Ishikawa (cell line): Measurements from ENCODE around the gene WBP11.

Experiments used
- CEBPB ChIP-seq: IDR thresholded peaks from 2 replicates; pipeline ENCODE4 v1.6.1; 2012
- EP300 ChIP-seq: IDR thresholded peaks from 2 replicates; pipeline ENCODE4 v1.6.1; 2012; ENCODE audit warnings: borderline replicate concordance
- FOXM1 ChIP-seq: IDR thresholded peaks from 2 replicates; pipeline ENCODE4 v1.6.1; 2012; ENCODE audit warnings: low read depth, borderline replicate concordance
- RAD21 ChIP-seq: IDR thresholded peaks from 2 replicates; pipeline ENCODE4 v1.6.1; 2012; ENCODE audit warnings: low read depth
- TAF1 ChIP-seq: IDR thresholded peaks from 2 replicates; pipeline ENCODE4 v1.6.1; 2012; ENCODE audit warnings: low read depth, mild to moderate bottlenecking

DNA sequence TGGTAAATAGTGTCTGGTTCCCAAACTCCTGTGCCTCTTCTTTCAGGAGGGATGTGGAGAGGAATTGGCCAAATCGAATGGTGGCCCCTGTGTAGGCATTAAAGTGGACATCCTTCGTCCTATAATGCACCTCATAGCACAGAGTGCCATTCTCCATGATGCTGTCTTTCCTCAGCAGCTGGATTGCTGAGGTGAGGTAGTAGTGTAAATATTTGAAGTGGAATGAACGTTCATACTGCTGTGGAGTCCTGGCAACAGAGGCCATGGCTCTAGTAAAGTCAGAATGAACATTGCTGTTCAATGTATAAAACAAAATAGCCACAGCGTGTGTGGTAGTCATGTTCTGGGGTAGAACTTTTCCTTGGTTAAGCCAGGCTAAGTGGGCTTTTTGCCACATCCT is 37.3 kb upstream of the WBP11 start:
- TF ChIP-seq CEBPB = no peak
- TF ChIP-seq TAF1 = no peak
- TF ChIP-seq EP300 = no peak
- TF ChIP-seq RAD21 = no peak
- no peak for TF ChIP-seq FOXM1
